GM12878 (cell line): Measurements from ENCODE around the gene SP2. TPM values are rescaled to one million over a fixed set of nuclear protein-coding genes. Genes with fewer than 3 reads are reported as not detected.

ENCODE experiments used
- ATAC-seq: fragments of 200-7000 bp; cut with Tn5 transposase; 3 replicates; pipeline ENCODE4 v1.9.1; 2020; ENCODE audit warnings: mild to moderate bottlenecking, moderate library complexity
- BruUV-seq: library from RNA; stranded (reverse); fragments of 400-500 nt; replicated peaks from 2 replicates; lab custom pipeline; 2021; lab: Mats Ljungman, UMichigan
- CTCF ChIA-PET: fragments of 300-600 bp; sonication (Branson Sonifier 250); formaldehyde crosslinking; extraction: SDS; loops from one replicate; lab custom pipeline; 2021; ENCODE audit warnings: inconsistent platforms; lab: Yijun Ruan, JAX
- POLR2A ChIA-PET: fragments of 350-600 bp; formaldehyde crosslinking; extraction: SDS; loops from one replicate; lab custom pipeline; 2021; ENCODE audit warnings: inconsistent platforms; lab: Charles Lee
- RAD21 ChIA-PET: fragments of 300-600 bp; sonication (Branson Sonifier 250); formaldehyde crosslinking; loops from one replicate; lab custom pipeline; 2023; ENCODE audit warnings: antibody characterized with exemption; ENCODE audit not compliant: unreplicated experiment; lab: Charles Lee
- SMC1A ChIA-PET: fragments of 300-600 bp; sonication (Branson Sonifier 250); formaldehyde crosslinking; loops from one replicate; lab custom pipeline; 2023; ENCODE audit not compliant: unreplicated experiment, uncharacterized antibody; lab: Charles Lee
- DNase-seq: peaks from one replicate; pipeline ENCODE4 v3.0.0-alpha.2; 2011; ENCODE audit warnings: low read depth, low spot score
- FAIRE-seq: peaks from 3 replicates; lab custom pipeline; 2011; peaks lifted over from hg19 to GRCh38; lab: Jason Lieb, UNC
- H2AFZ ChIP-seq: 2 replicates; pipeline ENCODE4 v1.6.0; 2011; ENCODE audit warnings: low read depth, low read length, control low read depth; ENCODE audit not compliant: control insufficient read depth
- H3K27ac ChIP-seq: 2 replicates; pipeline ENCODE4 v1.5.1; 2011; ENCODE audit warnings: control low read depth; ENCODE audit not compliant: control insufficient read depth, insufficient read depth
- H3K27me3 ChIP-seq, 2 experiments: replicated peaks in 1 of 2; 2 replicates each; pipeline versions ENCODE4 v1.6.0 to v1.6.1; 2011; ENCODE audit warnings: low read length in 1 of 2; ENCODE audit not compliant: control insufficient read depth in 2 of 2, insufficient read depth in 2 of 2
- H3K36me3 ChIP-seq, 2 experiments: 2 replicates each; pipeline ENCODE4 v1.5.1; 2011; ENCODE audit warnings: low read length in 1 of 2; ENCODE audit not compliant: control insufficient read depth in 2 of 2, insufficient read depth in 2 of 2
- H3K4me1 ChIP-seq: 2 replicates; pipeline ENCODE4 v1.6.1; 2011; ENCODE audit warnings: mild to moderate bottlenecking, low read length, moderate library complexity, mixed read lengths; ENCODE audit not compliant: control insufficient read depth, insufficient read depth
- H3K4me2 ChIP-seq: 2 replicates; pipeline ENCODE4 v1.6.0; 2011; ENCODE audit warnings: control low read depth; ENCODE audit not compliant: control insufficient read depth, insufficient read depth
- H3K4me3 ChIP-seq: fragments of 200-600 bp; sonication (generic); 2 replicates; pipeline ENCODE4 v1.5.1; 2016
- H3K79me2 ChIP-seq: 2 replicates; pipeline ENCODE4 v1.6.0; 2011; ENCODE audit warnings: low read length; ENCODE audit not compliant: control insufficient read depth, insufficient read depth
- H3K9ac ChIP-seq: 2 replicates; pipeline ENCODE4 v1.8.0; 2011; ENCODE audit warnings: low read length, control low read depth, mixed read lengths; ENCODE audit not compliant: control insufficient read depth, insufficient read depth
- H3K9me3 ChIP-seq: replicated peaks from 3 replicates; pipeline ENCODE4 v1.5.1; 2011; ENCODE audit warnings: mild to moderate bottlenecking, low read length; ENCODE audit not compliant: control insufficient read depth, insufficient read depth
- H4K20me1 ChIP-seq: 2 replicates; pipeline ENCODE4 v1.6.0; 2011; ENCODE audit not compliant: control insufficient read depth, insufficient read depth
- ATF7 ChIP-seq: fragments of 450-650 bp; IDR thresholded peaks from 2 replicates; pipeline ENCODE4 v1.6.1; 2016; ENCODE audit warnings: low read depth, mild to moderate bottlenecking
- BRCA1 ChIP-seq: IDR thresholded peaks from 2 replicates; pipeline ENCODE4 v1.6.1; 2011; ENCODE audit warnings: low read depth, low read length, improper control_type of control experiment
- CBFB ChIP-seq: IDR thresholded peaks from 2 replicates; pipeline ENCODE4 v1.6.1; 2016; ENCODE audit warnings: antibody characterized with exemption, low read depth
- EP300 ChIP-seq, 2 experiments: fragments of 150-350 bp in 1 of 2; IDR thresholded peaks; 2 replicates each; pipeline ENCODE4 v1.6.1; 2011 to 2012; ENCODE audit warnings: low read depth in 2 of 2, low read length in 2 of 2, borderline replicate concordance in 1 of 2, improper control_type of control experiment in 1 of 2, inconsistent platforms in 1 of 2; ENCODE audit not compliant: control insufficient read depth in 1 of 2
- HCFC1 ChIP-seq: fragments of 150-350 bp; IDR thresholded peaks from 2 replicates; pipeline ENCODE4 v1.6.1; 2014; ENCODE audit warnings: low read length
- JUND ChIP-seq: IDR thresholded peaks from 2 replicates; pipeline ENCODE4 v1.6.1; 2012; ENCODE audit warnings: low read depth, mild to moderate bottlenecking, low read length, improper control_type of control experiment, moderate library complexity
- KLF5 ChIP-seq: fragments of 450-650 bp; IDR thresholded peaks from 2 replicates; pipeline ENCODE4 v1.6.1; 2014; ENCODE audit warnings: mild to moderate bottlenecking; ENCODE audit not compliant: partially characterized antibody
- LARP7 ChIP-seq: fragments of 450-650 bp; IDR thresholded peaks from 2 replicates; pipeline ENCODE4 v1.6.1; 2017; ENCODE audit warnings: mild to moderate bottlenecking
- POLR2AphosphoS2 ChIP-seq: IDR thresholded peaks from 2 replicates; pipeline ENCODE4 v1.6.1; 2011; ENCODE audit warnings: low read depth, mild to moderate bottlenecking, low read length, improper control_type of control experiment, moderate library complexity
- RAD21 ChIP-seq: IDR thresholded peaks from 2 replicates; pipeline ENCODE4 v1.6.1; 2011; ENCODE audit warnings: mild to moderate bottlenecking, low read depth, low read length, moderate library complexity; ENCODE audit not compliant: insufficient read depth
- SMAD5 ChIP-seq: IDR thresholded peaks from 2 replicates; pipeline ENCODE4 v1.6.1; 2016; ENCODE audit warnings: antibody characterized with exemption, low read depth
- TAF1 ChIP-seq: IDR thresholded peaks from 2 replicates; pipeline ENCODE4 v1.6.1; 2011; ENCODE audit warnings: mild to moderate bottlenecking, low read depth, low read length, borderline replicate concordance
- WRNIP1 ChIP-seq: IDR thresholded peaks from 2 replicates; pipeline ENCODE4 v1.6.1; 2011; ENCODE audit warnings: low read depth, low read length, improper control_type of control experiment, borderline replicate concordance
- WGBS: methylation state at CpG from one replicate; pipeline ENCODE4 v1.1.6; 2016; ENCODE audit warnings: low lambda C conversion rate; ENCODE audit not compliant: insufficient replicate concordance, insufficient coverage; ENCODE audit errors: missing lambda C conversion rate; 5-methylcytosine and 5-hydroxymethylcytosine counted together
- in situ Hi-C: fragments of 300-500 bp; cut with MboI; formaldehyde crosslinking; loops from 9 replicates; pipeline ENCODE4 v1.14.3; 2018; ENCODE audit warnings: mixed read lengths
- intact Hi-C: fragments of 100-400 bp; cut with micrococcal nuclease; formaldehyde crosslinking; loops from one replicate; pipeline ENCODE4 v1.14.2; 2022; ENCODE audit not compliant: unreplicated experiment
- polyA plus RNA-seq, 11 experiments: library from polyadenylated mRNA; depleted of rRNA in 4 of 11; unstranded in 6 of 11; stranded (reverse) in 5 of 11; fragments of >200 nt; fragmentation: Nextera tagmentation in 4 of 11; fragmentation: Illumina TruSeq in 1 of 11; extraction: Ambion mirVana in 4 of 11; extraction: Trizol in 1 of 11; gene quantifications; 1 replicate in 1 of 11; 2 replicates in 10 of 11; pipeline versions ENCODE4 v1.2.1 to v1.2.3, GENCODE V29; 2011 to 2016; ENCODE audit warnings: inconsistent platforms in 2 of 11, missing spikeins in 2 of 11, low read depth in 1 of 11
- total RNA-seq, 4 experiments: library from RNA; depleted of rRNA in 3 of 4; stranded (reverse); fragments of >200 nt in 3 of 4; fragmentation: Illumina TruSeq in 1 of 4; extraction: Trizol in 1 of 4; gene quantifications; 2 replicates each; pipeline versions ENCODE4 v1.2.1 to v1.2.3, GENCODE V29; 2013 to 2021
- TF ChIP-seq, protein P1 (sequence below): fragments of 450-650 bp; IDR thresholded peaks from 2 replicates; pipeline ENCODE4 v1.6.1; 2014; ENCODE audit warnings: mild to moderate bottlenecking
- TF ChIP-seq, protein P2 (sequence below): fragments of 150-350 bp; IDR thresholded peaks from 2 replicates; pipeline ENCODE4 v1.6.1; 2014; ENCODE audit warnings: mild to moderate bottlenecking, low read depth, low read length

The SP2 gene
- total and polyA plus RNA-seq, 10 of the 15 experiments (the other 5 are each of a cell fraction or from before 2014, with no cell fraction given): 1.2 to 19.1 (median 4.8) TPM

DNA sequence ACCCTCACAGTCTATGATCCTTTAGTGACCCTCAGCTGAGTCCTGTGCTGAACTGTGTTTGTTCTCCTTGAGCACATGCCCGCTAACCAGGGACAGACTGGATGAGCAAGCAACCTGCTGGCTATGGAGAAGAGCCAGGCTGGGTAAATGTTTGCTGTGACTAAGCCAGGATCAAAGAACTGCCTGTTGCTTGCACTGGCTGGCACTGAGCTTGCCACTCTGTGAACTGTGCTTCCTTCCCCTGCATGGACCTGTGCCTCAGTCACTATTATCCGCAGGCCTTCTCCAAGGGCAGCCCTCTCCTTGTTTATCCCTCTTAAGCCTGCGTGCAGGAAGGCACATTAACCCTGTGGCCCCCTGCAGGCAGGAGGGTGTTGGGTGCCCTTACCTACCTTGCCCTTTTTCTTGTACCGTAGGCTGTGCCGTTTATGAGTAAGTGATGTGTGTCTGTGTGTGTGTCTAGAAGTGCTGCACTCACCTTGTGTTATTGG is 52.7 kb downstream of the SP2 start:
- Histone ChIP-seq H3K36me3 (peaks cover 3 to 8% of the 10 kb centered on the region in 2 experiments), H3K79me2 (0 out of 2 replicates have a peak, but pooled peaks cover under 1% of the 10 kb centered on the region), H3K9ac (no peak overlapping the region), H3K4me1 (peaks cover 45% of the 10 kb centered on the region), H2AFZ (no peak overlapping the region), H3K9me3 (no peaks in the 10 kb centered on the region), H4K20me1 (no peaks in the 10 kb centered on the region), H3K4me3 (no peak overlapping the region), H3K4me2 (peak overlapping the region; percentile 84; the same call in 1 of the 2 replicates)
- ATAC-seq (peak; percentile 4), DNase-seq (no peak)
- intact Hi-C loops: loop anchor here (1.0 kb wide), 2 partner anchors 22 to 70 kb away; no protein-coding TSS in a partner anchor
- ChIA-PET CTCF (interaction anchor here (0.6 to 18.1 kb wide), 20 partner anchors 10 to 429 kb away, joined by 3 to 463 read pairs (median 8); partner anchors contain the start of genes CDK5RAP3, NFE2L1, PNPO and PRR15L), SMC1A (interaction anchor here (1.0 to 8.1 kb wide), 13 partner anchors 8 to 164 kb away, joined by 3 to 158 read pairs (median 10); partner anchors contain the start of genes CDK5RAP3, PNPO, SCRN2 and SP2)
- BruUV-seq: no TSS peak
- TF ChIP-seq RAD21 (no peak), KLF5 (no peak), JUND (no peak), POLR2AphosphoS2 (no peak), TAF1 (no peak), LARP7 (no peak), WRNIP1 (no peak), CBFB (no peak), SMAD5 (no peak), HCFC1 (no peak), ATF7 (no peak), BRCA1 (no peak), EP300 (IDR thresholded peaks at IDR 0.05; ENCODE audit: borderline replicate concordance in 1 of 2, control insufficient read depth in 1 of 2, low read depth in 2 of 2, low read length in 2 of 2) (no peak)
- TF ChIP-seq, protein P1, sequence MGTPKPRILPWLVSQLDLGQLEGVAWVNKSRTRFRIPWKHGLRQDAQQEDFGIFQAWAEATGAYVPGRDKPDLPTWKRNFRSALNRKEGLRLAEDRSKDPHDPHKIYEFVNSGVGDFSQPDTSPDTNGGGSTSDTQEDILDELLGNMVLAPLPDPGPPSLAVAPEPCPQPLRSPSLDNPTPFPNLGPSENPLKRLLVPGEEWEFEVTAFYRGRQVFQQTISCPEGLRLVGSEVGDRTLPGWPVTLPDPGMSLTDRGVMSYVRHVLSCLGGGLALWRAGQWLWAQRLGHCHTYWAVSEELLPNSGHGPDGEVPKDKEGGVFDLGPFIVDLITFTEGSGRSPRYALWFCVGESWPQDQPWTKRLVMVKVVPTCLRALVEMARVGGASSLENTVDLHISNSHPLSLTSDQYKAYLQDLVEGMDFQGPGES: no peak
- TF ChIP-seq, protein P2, sequence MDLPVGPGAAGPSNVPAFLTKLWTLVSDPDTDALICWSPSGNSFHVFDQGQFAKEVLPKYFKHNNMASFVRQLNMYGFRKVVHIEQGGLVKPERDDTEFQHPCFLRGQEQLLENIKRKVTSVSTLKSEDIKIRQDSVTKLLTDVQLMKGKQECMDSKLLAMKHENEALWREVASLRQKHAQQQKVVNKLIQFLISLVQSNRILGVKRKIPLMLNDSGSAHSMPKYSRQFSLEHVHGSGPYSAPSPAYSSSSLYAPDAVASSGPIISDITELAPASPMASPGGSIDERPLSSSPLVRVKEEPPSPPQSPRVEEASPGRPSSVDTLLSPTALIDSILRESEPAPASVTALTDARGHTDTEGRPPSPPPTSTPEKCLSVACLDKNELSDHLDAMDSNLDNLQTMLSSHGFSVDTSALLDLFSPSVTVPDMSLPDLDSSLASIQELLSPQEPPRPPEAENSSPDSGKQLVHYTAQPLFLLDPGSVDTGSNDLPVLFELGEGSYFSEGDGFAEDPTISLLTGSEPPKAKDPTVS: no peak
- TF ChIP-seq, all 136 proteins: peak for 0
- FAIRE-seq: no peak
- in situ Hi-C loops: no loop called here
- POLR2A ChIA-PET: interaction anchor here (0.6 to 4.6 kb wide), 4 partner anchors 22 to 69 kb away, joined by 7 to 39 read pairs (median 18); partner anchors contain the start of genes CDK5RAP3 and SP2
- Histone ChIP-seq H3K27ac (no peak overlapping the region), H3K27me3 (no peaks in the 10 kb centered on the region)
- RAD21 ChIA-PET: interaction anchor here (0.6 to 7.6 kb wide), 13 partner anchors 10 to 108 kb away, joined by 3 to 126 read pairs (median 6); partner anchors contain the start of genes CDK5RAP3, SCRN2 and SP6
- WGBS: 43% methylated on average over 5 of the region's 5 CpGs
